Renal cortical epithelial cell (primary cell): ENCODE measurements around the gene PRR5L. TPM values are rescaled to one million over a fixed set of nuclear protein-coding genes. Genes with fewer than 3 reads are reported as not detected.

Experiments used
- DNase-seq: peaks from one replicate; pipeline ENCODE4 v3.0.0-alpha.2; 2011; ENCODE audit warnings: low read depth
- total RNA-seq: library from RNA; depleted of rRNA; stranded (reverse); fragments of >200 nt; gene quantifications from 2 replicates; pipeline ENCODE4 v1.2.3, GENCODE V29; 2014

Gene PRR5L
- total RNA-seq, 1 donor from 2014 or later: 83.1 TPM

DNA sequence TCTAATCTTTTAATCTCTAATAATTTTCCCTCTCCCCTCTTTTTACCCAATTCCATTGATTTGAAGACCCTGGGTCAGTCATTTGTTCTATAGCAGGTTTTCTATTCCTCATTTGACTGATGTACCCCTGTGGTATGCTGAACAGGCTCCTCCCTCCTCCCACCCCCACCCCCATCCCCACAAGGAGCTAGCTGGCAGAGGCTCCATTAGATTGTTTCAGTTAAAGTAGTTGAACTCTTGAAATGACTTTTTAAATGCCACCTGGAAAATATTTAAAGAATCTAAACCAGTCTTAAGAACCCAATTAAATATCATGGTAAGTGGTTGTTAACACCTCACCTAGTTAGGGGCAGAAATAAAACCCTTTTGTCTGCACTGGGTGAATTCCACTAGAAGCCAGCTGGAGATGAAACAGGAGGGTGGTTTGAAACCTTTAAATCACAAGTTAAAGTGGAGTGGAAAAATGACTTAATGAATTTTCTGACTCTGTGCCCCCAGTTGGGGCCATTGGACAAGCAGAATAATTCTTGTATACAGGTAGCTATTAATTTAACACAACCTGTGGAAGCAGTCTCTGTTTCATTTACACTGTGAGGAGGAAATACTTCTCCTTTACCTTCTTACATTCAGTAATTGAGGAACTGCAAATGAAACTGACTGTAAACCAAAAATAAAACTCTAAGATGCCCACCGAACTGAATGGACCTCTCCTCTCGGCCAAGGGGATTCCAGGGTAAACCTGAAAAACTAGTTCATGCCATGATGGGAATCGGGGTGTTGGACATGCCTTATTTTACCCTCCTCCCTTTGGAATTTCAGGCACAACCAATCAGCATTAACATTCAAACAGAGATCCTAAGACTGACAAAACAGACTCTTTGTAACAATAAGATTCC is 30.7 kb downstream of the PRR5L start:
- DNase-seq: no peak

GRCh38 chr11:36328966-36329673 is 33.0 kb downstream of the PRR5L start:
- peak; percentile 45 for DNase-seq

GRCh38 chr11:36330411-36330810 is 34.3 kb downstream of the PRR5L start:
- no peak for DNase-seq

DNA sequence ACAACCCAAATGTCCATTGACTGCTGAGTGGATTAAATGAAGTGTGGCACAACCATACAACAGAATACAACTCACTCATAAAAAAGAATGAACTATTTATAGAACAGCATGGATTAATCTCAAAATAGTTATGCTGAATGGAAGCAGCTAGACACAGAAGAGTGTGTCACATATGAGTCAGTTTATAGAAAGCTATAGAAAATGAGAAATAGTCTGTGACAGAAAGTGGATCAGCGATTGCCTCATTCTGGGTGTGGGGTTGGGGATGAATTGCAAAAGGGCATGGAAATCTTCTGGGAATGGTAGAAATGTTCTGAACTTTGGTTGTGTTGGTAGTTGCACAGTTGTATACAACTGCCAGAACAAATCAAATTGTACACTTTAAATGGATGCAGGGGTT is 37.4 kb downstream of the PRR5L start:
- no peak for DNase-seq

GRCh38 chr11:36333897-36334296 is 37.8 kb downstream of the PRR5L start:
- DNase-seq: no peak

DNA sequence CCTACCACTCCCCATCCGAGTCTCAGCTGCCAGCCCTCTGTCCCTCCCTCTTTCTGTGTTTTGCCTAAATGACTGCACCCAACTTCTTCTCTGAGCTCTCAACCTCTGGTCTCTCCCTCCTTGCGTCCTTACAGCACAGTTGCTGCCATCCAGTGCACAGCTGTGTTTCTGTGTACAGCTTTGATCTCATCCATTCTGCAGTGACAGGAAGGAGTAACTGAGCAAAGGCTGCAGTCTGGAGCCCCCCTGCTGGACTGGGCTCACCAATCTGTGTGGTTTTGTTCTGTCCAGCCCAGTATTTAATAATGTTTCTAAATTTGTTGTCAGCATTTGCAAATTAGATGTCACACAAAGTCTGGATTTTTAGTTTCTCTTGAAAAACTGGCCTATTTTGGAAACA is 43.8 kb downstream of the PRR5L start:
- DNase-seq: no peak

GRCh38 chr11:36340897-36341296 is 44.8 kb downstream of the PRR5L start:
- no peak for DNase-seq

- no peak for DNase-seq
Observed at GRCh38 chr11:36341915-36342314, 45.8 kb downstream of the PRR5L start.

DNA sequence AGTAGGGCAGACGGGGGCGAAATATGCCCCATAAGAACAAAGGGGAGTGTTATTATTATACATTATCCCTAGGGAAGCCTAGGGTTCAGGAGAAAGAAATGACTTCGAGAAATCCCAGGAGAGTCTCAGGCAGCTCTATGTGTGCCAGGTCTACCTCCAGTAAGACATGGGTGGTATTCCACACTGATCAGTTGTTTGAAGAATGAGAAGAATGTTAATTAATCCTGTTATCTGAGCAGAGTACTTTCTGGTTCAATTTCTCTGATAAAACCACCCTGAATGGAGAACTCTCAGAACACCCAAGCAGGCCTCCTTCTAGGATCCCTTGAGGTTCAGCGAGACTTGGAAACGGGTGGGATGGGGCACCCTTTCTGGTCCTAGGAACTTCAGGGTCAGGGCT is 46.2 kb downstream of the PRR5L start:
- no peak for DNase-seq

DNA sequence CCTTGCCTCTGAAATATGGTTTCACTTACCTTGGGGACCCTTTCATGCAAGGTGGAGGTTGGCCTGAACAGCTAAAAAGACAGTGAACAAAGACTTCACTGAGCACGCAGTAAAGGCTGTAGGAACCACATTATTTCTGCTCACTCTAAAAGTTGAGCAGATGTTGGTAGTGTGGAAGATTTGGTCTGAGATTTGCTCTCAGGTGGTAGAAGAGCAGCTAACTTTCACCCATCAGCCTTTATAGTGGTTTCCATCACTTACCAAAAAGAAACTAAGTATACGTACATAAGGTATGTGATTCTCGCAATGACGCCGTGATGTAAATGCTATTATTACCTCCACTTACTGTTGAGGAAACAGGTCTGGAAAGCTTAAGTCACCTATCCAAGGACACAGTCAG is 47.3 kb downstream of the PRR5L start:
- DNase-seq: no peak

DNA sequence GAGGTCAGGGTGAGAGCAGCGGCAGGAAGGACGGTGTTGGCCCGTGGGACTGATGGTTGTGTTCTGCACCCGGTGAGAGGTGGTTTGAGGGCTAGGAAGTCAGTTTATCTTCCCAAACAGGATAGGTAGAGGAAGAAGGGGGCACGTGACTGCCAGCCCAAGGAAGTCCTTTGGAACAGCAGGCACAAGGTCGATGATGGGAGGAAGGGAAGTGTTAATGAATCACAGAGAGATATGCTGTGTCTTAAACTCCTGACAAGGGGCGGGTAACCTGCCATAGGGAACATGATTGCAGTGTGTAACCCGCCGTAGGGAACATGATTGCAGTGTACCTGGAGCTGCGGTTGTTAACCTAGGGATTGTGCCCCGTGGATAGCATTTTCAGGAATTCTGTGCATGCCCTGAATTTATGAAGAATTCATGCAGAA is 49.0 kb downstream of the PRR5L start:
- DNase-seq: peak; percentile 63

DNA sequence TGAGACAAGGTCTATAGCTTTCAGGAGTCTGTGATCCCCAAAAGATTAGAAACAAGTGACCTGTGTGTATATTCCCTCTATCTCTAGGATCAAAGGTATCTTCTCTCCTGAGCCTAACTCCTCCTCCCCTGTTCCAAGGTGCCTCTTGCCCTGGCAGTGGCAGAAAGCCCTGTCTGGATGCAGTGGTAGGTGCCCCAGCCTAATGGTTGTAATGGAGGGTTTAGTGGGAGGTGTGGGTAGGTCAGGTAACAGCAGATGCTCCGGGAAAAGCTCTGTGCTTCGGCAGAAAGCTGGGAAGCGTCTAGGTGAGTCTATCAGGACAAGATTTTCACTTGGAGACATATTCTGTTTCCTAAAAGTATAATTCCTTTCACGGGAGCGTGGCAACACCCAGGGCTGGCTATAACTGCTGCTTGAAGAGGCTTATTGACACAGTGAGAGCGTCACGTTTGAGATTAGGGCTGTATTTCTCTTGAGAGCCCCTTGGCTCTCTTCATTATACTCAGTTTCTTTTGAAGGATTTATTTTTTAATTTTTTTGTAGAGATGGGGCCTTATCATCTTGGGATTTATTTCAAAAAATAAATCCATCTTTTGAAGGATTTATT is 49.5 kb downstream of the PRR5L start:
- no peak for DNase-seq

DNA sequence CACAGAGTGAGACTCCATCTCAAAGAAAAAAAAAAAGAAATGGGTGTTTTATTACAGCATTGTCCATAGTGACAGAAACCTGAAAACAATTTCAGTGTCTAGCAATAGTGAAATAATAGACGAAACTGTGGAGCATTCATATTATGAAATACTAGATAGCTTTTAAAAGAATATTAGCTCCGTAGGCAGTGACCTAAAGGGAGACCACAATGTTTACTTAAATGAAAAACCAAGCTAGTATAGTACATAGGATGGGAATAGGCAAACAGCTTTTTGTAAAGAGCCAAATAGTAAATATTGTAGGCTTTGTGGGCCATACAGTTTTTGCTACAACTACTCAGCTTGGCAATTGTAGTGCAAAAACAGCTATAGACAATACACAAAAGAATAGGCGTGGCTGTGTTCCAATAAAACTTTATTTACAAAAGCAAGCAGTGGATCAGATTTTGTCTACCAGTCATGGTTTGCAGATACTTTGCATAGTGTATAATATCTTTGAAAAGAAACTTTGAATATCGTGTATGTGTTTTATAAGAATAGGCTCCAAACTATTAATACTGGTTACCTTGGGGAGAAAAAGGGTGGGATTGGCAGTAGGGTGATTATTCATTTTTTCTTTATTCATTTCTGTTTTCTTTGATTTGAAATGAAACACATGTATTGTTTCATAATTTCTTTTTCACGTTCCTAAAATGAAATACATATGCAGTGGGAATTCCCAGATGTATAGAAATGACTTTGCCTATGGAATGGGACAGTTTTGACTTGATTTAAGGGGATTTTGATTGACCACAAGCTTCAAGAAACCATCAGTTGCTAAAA is 50.7 kb downstream of the PRR5L start:
- no peak for DNase-seq

GRCh38 chr11:36347384-36347906 is 51.4 kb downstream of the PRR5L start:
- no peak for DNase-seq

- no peak for DNase-seq
Observed at GRCh38 chr11:36349351-36350136, 53.5 kb downstream of the PRR5L start.

GRCh38 chr11:36350137-36350513 is 54.0 kb downstream of the PRR5L start:
- DNase-seq: no peak

DNA sequence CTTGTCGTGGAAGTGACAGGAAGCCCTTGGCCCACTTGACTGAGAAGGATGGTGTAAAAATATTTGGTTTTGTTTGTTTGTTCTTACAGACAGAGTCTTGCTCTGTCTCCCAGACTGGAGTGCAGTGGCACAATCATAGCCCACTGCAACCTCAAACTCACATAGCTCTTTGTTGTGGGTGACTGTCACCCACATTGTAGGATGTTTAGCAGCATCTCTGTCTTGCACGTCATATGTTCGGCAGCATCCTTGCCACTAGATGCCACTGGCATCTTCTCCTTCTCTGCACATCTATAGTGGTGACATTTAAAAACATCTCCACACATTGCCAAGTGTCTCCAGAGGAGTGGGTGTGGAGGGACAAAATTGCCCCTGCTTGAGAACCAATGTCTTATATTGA is 56.8 kb downstream of the PRR5L start:
- no peak for DNase-seq

- DNase-seq: peak; percentile 72
Observed at GRCh38 chr11:36354221-36355003, 58.3 kb downstream of the PRR5L start.

DNA sequence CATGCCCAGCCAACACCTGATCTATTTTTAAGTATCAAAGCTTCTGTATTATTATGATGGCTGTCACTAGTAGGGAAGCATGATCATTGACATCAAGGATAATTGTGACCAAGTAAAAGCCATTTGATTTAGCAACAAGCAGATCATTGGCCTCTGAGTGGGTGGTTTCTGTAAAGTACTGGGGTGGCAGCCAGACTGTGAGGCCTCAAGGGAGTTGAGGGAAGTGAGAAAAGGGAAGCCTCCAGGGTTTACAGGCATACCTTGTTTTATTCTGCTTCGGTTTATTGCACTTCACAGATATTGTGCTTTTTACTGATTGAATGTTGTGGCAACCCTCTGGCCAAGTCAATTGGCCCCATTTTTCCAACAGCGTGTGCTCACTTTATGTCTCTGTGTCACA is 60.1 kb downstream of the PRR5L start:
- DNase-seq: peak; percentile 45

DNA sequence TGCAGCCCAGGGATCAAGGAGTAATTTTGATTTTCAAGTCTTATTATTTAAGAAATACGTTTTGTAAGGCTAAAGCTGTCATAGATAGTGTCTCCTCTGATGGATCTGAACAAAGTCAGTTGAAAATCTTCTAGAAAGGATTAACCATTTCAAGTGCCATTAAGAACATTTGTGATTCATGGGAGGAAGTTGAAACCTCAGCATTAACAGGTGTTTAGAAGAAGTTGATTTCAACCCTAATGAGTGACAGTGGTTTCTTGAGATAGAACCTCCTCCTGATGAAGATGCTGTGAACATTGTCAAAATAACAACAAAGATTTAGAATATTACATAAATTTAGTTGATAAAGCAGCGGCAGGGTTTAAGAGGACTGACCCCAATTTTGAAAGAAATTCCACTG is 61.7 kb downstream of the PRR5L start:
- DNase-seq: no peak
